ENCODE results near the gene AFAP1.

Gene AFAP1

GRCh38 chr4:7719354-7720174 is 220.1 kb downstream of the AFAP1 start:
- peak; percentile 89 for DNase-seq
- Histone ChIP-seq H3K9me3 (no peaks in the 10 kb centered on the region), H3K27me3 (no peaks in the 10 kb centered on the region), H3K4me3 (ENCODE audit: low read depth, low read length) (no peak overlapping the region), H3K4me1 (no peaks in the 10 kb centered on the region), H3K36me3 (no peaks in the 10 kb centered on the region)
- peak; percentile 80 for TF ChIP-seq CTCF (IDR thresholded peaks at IDR 0.05; ENCODE audit: low read depth, low read length)

GRCh38 chr4:7717946-7718490 is 221.6 kb downstream of the AFAP1 start:
- H3K4me3 ChIP-seq (ENCODE audit: low read depth, low read length): no peak overlapping the region
- no peak for TF ChIP-seq CTCF (IDR thresholded peaks at IDR 0.05; ENCODE audit: low read depth, low read length)
- H3K27me3 ChIP-seq: no peaks in the 10 kb centered on the region
- no peak for DNase-seq
- H3K36me3 ChIP-seq: no peaks in the 10 kb centered on the region
- no peaks in the 10 kb centered on the region for H3K4me1 ChIP-seq
- H3K9me3 ChIP-seq: no peaks in the 10 kb centered on the region

GRCh38 chr4:7717161-7717560 is 222.5 kb downstream of the AFAP1 start:
- H3K4me3 ChIP-seq (ENCODE audit: low read depth, low read length): no peak overlapping the region
- no peaks in the 10 kb centered on the region for H3K9me3 ChIP-seq
- H3K27me3 ChIP-seq: no peaks in the 10 kb centered on the region
- H3K4me1 ChIP-seq: no peaks in the 10 kb centered on the region
- H3K36me3 ChIP-seq: no peaks in the 10 kb centered on the region
- no peak for DNase-seq
- no peak for TF ChIP-seq CTCF (IDR thresholded peaks at IDR 0.05; ENCODE audit: low read depth, low read length)

- TF ChIP-seq CTCF (IDR thresholded peaks at IDR 0.05; ENCODE audit: low read depth, low read length): no peak
Observed at GRCh38 chr4:7716010-7716721, 223.5 kb downstream of the AFAP1 start.

GRCh38 chr4:7715271-7716009 is 224.2 kb downstream of the AFAP1 start:
- H3K9me3 ChIP-seq: no peaks in the 10 kb centered on the region
- no peaks in the 10 kb centered on the region for H3K36me3 ChIP-seq
- no peaks in the 10 kb centered on the region for H3K4me1 ChIP-seq
- TF ChIP-seq CTCF (IDR thresholded peaks at IDR 0.05; ENCODE audit: low read depth, low read length): no peak
- DNase-seq: no peak
- H3K4me3 ChIP-seq (ENCODE audit: low read depth, low read length): no peak overlapping the region
- H3K27me3 ChIP-seq: no peaks in the 10 kb centered on the region

More at GRCh38 chr4:7716010-7716721, 223.5 kb downstream of the AFAP1 start:
- no peaks in the 10 kb centered on the region for H3K9me3 ChIP-seq
- H3K4me3 ChIP-seq (ENCODE audit: low read depth, low read length): no peak overlapping the region
- H3K27me3 ChIP-seq: no peaks in the 10 kb centered on the region
- DNase-seq: no peak
- H3K4me1 ChIP-seq: no peaks in the 10 kb centered on the region
- H3K36me3 ChIP-seq: no peaks in the 10 kb centered on the region

Data from BE2C (cell line).